Fibroblast of skin of right biceps (primary cell): Measurements from ENCODE around the gene DLL4.

Experiments
- DNase-seq: peaks from one replicate; pipeline ENCODE4 v3.0.0-alpha.2; 2013

The DLL4 gene

DNA sequence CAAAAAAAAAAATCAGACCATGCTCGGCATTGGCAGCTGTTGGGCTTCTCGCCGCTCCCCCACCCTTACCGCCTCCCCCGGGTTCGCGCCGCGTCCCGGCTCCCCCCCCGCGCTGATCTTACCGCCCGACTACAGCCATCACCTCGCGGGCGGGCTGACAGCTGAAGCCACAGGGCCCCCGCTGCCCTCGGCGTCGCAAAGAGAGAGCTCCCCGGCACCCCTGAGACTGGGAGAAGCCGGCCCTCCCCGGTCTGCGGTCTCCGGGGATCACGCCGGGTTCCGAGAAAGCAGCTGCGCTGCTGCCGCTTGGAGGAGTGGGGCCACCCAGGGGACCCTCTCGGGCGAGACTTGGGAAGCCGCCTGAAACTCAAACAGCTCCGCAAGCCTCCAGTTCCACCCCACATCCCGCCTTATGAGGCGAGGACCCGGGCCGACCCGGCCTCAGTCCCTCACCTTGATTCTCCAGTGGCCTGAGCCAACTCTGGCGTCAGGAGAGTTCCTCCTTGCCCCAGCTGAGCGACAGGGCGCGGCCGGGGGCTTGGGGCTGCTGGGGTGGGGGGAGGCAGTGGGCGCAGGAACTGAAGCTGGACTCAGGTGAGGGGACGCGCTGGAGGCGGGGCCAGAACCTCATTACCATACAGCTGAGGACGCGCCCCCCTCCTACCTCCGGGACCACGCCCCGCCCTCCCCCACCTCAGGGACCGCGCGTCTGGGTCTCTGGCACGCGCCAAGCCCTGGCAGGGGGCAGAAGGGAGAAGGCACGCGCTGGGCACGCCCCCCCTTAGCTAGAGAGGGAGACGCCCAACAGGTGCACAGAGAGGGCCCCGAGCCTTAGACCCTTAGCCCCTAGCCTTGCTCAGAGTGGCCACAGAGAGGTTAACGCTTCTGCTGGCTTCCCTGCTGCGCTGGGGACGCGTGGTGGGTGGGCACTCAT is 1.0 kb upstream of the DLL4 start:
- no peak for DNase-seq

DNA sequence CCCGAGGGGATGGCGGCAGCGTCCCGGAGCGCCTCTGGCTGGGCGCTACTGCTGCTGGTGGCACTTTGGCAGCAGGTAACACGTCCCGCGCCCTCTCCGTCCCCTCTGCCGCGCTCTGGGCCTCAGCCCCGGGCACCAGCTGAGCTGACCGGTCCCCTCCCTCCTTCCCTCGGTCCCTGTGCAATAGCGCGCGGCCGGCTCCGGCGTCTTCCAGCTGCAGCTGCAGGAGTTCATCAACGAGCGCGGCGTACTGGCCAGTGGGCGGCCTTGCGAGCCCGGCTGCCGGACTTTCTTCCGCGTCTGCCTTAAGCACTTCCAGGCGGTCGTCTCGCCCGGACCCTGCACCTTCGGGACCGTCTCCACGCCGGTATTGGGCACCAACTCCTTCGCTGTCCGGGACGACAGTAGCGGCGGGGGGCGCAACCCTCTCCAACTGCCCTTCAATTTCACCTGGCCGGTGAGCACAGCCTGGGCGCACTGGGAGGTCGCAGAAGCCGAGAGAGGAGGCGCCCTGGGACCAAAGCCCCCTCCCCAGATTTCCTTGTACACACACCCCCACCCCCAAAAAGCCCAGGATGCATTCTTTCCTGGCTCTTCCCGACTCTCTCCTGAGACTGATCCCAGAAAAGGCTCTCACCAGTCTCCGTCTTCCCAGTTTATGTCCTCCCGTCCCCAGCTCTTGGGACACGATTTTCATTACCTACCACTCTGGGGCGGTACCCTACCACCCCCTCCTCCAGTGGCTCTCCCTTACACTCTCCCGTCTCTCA is 705 bp downstream of the DLL4 start:
- no peak for DNase-seq

DNA sequence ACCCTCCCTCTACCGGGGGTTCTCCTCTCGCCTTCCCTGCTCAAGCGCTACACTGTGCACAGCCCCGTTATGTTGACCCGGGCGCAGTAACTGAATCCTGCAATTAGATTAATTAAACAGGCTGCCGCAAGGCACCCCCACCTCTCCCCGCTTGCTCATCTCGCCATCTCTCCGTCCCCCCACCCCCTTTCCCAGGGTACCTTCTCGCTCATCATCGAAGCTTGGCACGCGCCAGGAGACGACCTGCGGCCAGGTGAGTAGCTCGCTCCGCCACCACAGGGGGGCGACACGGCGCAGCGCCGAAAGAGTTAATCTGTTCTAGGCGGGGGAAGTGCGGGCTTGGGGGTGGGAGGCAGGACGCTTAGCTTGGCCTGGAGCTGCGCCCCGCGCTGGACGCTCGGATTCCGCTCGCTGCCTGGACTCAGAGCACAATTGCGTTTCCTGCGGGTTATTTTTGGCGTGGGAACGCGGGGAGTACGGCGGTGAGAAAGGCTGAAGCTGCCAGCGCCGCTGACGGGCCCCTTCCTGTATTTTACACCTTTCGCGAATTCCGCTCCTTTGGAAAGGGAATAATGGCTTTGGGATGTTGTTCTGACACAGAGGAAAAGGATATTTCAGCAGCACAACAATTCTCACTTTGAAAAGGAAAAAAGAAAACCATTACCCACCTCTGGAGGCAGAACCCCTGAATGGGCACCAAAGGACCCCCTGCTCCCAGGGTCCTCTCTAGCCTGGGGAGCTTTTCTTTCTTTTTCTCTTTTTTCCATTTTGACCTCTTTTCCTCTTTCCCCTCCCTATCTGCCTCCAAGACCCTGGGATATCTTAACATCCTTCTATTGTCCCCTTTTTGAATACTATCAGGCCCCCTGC is 1.5 kb downstream of the DLL4 start:
- no peak for DNase-seq

- no peak for DNase-seq
Observed at GRCh38 chr15:40931300-40932142, 2.4 kb downstream of the DLL4 start.

GRCh38 chr15:40932156-40932555 is 3.0 kb downstream of the DLL4 start:
- DNase-seq, result no peak

- no peak for DNase-seq
Observed at GRCh38 chr15:40932649-40933516, 3.7 kb downstream of the DLL4 start.

DNA sequence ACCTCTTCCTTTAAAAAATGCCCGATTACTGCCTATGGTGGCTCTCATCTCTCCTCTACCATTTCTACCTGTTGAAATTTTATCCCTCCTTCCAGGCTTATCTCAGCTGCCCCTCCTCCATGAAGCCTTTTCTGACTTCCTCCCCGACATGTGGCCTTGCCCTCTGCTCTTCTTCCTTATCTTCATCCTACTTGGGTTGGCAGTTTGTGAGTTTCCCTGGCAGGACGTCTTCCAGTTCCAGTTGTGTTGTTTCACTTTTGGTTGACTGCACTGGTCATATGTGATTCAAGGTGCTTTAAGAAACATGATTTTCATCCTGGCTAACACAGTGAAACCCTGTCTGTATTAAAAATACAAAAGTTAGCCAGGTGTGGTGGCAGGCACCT is 4.4 kb downstream of the DLL4 start:
- no peak for DNase-seq

DNA sequence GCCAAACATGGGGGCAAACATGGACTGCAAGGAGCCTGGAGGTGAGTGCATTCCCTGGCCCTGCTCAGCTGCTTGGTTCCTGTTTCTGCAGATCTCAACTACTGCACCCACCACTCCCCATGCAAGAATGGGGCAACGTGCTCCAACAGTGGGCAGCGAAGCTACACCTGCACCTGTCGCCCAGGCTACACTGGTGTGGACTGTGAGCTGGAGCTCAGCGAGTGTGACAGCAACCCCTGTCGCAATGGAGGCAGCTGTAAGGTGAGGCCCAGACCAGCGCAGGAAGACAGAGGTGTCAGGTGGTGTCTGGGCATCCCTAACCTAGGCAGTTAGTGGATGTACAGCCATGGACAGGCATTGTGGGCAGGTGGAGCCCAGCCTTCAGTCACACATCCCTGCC is 5.3 kb downstream of the DLL4 start:
- no peak for DNase-seq

- DNase-seq, result no peak
Observed at GRCh38 chr15:40936234-40936708, 7.1 kb downstream of the DLL4 start.

DNA sequence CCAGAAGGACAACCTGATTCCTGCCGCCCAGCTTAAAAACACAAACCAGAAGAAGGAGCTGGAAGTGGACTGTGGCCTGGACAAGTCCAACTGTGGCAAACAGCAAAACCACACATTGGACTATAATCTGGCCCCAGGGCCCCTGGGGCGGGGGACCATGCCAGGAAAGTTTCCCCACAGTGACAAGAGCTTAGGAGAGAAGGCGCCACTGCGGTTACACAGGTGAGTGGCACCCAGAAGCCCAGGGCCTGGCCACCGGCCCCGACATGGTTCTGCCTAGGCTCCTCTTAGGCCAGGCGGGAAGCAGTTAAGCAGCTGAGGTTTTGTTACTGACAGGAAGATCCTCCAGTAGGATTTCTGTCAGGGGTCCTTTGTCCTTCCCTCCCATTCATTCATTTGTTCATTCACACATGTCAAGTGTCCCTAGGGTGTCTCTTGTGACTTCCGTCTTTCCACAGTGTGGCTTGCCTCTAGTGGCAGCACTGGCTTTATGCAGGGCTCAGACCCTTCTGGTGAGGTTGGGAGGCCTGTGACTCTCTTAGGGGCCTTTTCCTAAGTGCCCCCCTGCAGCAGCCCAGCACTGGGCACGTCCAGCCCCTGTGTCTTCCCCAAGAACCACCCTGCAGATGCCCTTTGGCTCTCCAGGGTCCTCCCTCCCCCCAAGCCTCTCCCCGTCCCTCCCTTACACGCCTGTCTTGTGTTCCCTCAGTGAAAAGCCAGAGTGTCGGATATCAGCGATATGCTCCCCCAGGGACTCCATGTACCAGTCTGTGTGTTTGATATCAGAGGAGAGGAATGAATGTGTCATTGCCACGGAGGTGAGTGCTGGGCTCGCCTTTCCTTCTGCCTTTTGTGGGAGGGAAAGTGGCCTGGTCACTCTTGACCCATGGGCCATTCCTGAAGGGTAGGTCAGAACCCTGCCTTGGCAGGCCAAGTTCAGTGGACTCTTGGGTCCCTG is 7.8 kb downstream of the DLL4 start:
- peak; percentile 71 for DNase-seq

- DNase-seq, result no peak
Observed at GRCh38 chr15:40937762-40938535, 8.8 kb downstream of the DLL4 start.

- DNase-seq, result no peak
Observed at GRCh38 chr15:40938536-40938870, 9.4 kb downstream of the DLL4 start.

GRCh38 chr15:40940296-40940801 is 11.2 kb downstream of the DLL4 start:
- DNase-seq, result no peak

DNA sequence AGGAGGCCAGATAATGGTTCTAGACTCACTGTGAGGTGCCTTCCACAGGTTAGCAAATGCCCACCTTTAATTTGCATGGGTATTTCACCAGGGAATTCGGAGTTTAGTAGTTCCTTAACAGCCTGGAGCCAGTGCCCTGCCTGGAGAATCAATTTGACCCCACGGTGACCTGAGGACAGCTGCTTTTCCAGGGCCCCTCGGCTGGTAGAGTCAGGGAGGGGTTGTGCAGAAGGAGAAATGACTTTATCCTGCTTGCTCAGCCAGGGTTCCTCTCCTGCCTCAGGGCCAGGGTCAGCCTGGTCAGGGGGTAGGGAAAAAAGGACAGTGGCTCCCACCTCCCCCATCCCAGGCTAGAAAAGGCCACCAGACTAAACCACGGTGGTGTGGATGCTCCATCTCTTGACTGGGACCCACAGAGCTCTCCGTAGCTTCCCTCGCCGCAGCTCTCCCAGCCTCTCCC is 12.0 kb downstream of the DLL4 start:
- no peak for DNase-seq

GRCh38 chr15:40941528-40942336 is 12.6 kb downstream of the DLL4 start:
- peak; percentile 88 for DNase-seq

DNA sequence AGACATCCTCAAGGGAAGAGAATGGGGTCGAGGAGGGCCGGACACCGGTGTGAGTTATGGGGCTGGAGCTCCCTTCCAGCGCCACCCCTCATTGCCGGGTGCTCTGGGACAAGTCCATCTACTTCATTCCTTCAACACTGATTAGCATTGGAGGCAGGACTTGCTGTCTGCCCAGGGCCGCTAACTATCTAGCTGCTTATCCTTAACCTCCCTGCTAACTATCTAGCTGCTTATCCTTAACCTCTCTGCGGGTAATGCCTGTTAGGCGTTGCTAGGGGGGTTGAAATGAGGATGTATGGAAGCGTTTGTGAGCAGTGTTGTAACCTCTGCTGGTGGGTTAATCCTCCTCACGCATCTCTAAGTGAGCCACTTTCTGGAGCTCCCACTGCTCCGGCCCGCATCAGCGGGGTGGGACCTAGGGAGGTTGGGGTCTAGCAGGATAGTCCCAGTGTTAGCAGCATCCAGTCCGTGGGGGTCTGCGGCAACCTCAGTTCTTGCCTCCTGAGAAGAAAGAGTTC is 13.3 kb downstream of the DLL4 start:
- DNase-seq, result no peak

DNA sequence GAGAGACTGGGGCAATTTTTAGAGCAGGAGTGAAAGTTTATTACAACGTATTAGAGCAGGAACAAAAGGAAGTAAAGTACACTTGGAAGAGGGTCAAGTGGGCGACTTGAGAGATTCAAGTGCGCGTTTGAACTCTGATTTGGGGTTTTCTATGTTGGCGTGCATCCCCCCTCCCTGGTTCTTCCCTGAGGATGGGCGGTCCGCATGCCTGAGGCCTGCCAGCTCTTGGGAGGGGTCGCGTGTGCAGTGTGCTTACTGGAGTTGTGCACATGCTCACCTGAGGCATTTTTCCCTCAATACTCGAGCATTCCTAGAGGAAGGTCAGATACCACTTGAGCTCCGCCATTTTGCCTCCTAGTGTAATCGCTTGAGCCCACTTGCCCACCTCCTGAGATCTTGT is 13.7 kb downstream of the DLL4 start:
- no peak for DNase-seq
